NCI-H2029 (cell line): Measurements from ENCODE around the gene STK40.

Experiments used
- DNase-seq: peaks from one replicate; lab custom pipeline; 2025; lab: John Stamatoyannopoulos, UW

The STK40 gene

GRCh38 chr1:36309397-36309796, 76.3 kb downstream of the STK40 start:
- no peak for DNase-seq

- DNase-seq: no peak
Measured at GRCh38 chr1:36307601-36308330, 78.0 kb downstream of the STK40 start.

- peak; percentile 81 for DNase-seq
Measured at GRCh38 chr1:36306902-36307456, 78.7 kb downstream of the STK40 start.

GRCh38 chr1:36306210-36306901, 79.4 kb downstream of the STK40 start, which contains the start of gene SH3D21:
Gene SH3D21 (plus strand): TSS chr1:36306368. CDS start chr1:36306421, 53 bp downstream.
- no peak for DNase-seq

- DNase-seq: no peak
Measured at GRCh38 chr1:36305915-36306209, 79.9 kb downstream of the STK40 start.

- no peak for DNase-seq
Measured at GRCh38 chr1:36304970-36305914, 80.5 kb downstream of the STK40 start.

GRCh38 chr1:36304521-36304920, 81.2 kb downstream of the STK40 start:
- DNase-seq: no peak

- DNase-seq: no peak
Measured at GRCh38 chr1:36303650-36304360, 81.9 kb downstream of the STK40 start.

GRCh38 chr1:36303244-36303643, 82.5 kb downstream of the STK40 start:
- DNase-seq: no peak

- DNase-seq: no peak
Measured at GRCh38 chr1:36301220-36301619, 84.5 kb downstream of the STK40 start.

- DNase-seq: no peak
Measured at GRCh38 chr1:36300526-36300925, 85.2 kb downstream of the STK40 start.

- DNase-seq: no peak
Measured at GRCh38 chr1:36298640-36299039, 87.1 kb downstream of the STK40 start.

- no peak for DNase-seq
Measured at GRCh38 chr1:36297062-36297461, 88.7 kb downstream of the STK40 start.

- no peak for DNase-seq
Measured at GRCh38 chr1:36295390-36295789, 90.3 kb downstream of the STK40 start.
